Peyer's patch (tissue), 4 donors: Measurements from ENCODE around the gene RPL21.

Source experiments
- CTCF ChIP-seq, 6 experiments: fragments of 450-650 bp in 4 of 6; fragments of 200-600 bp in 2 of 6; sonication (generic) in 1 of 6; IDR thresholded peaks; one replicate each; pipeline ENCODE4 v1.5.1; 2017 to 2019; ENCODE audit warnings: antibody characterized with exemption in 6 of 6, mild to moderate bottlenecking in 3 of 6, moderate library complexity in 1 of 6
- POLR2A ChIP-seq, 2 donors: fragments of 450-650 bp; IDR thresholded peaks; one replicate each; pipeline ENCODE4 v1.5.1; 2017; ENCODE audit warnings: antibody characterized with exemption in 2 of 2, mild to moderate bottlenecking in 2 of 2, moderate library complexity in 2 of 2

DNA sequence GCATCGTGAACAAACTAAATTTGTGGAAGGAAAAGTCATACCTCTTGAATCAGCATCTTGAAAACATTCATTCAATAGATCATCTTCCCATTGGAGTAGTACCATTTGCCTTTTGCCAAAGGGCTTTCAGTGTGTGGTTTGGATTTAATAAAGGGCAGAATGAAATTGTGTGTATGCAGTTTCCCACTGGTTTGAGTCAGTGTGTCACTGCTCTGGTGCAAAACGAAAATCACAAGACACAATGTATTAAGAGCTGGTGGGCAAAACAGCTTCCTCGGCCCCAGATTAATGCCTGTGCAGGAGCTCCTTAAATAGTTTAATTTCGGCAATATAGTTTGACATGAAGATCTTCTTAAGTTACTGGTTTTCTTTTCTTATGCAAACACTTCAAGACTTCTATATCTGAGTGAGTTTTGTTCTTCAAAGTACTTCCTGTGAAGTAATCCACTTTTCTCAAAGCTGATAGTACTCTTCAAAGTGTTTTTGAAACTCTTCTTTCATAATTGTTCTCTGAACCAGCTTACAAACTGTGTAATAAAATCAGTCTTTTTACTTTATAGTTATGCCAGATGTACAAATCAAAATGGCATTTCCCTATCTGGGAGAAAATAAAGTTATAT lies 51.4 kb downstream of the RPL21 start:
- no peak for TF ChIP-seq CTCF (IDR thresholded peaks at IDR 0.05)
- TF ChIP-seq POLR2A (IDR thresholded peaks at IDR 0.05): no peak
